Muscle layer of colon (tissue), 2 donors: ENCODE measurements around the gene SLC66A2.
A peak's percentile ranks its signal among the peaks of the same experiment; 100 is the strongest.
"Not testable (repeated sequence)": the region's sequence is repeated elsewhere in the genome, so short reads cannot be mapped to it uniquely, and the experiment has no call there.

ENCODE experiments used
- H3K27ac ChIP-seq: one replicate; pipeline ENCODE4 v1.7.0; 2013; ENCODE audit warnings: low read depth, mild to moderate bottlenecking, low read length, moderate library complexity
- H3K27me3 ChIP-seq, 2 donors: one replicate each; pipeline ENCODE4 v1.7.0; 2013; ENCODE audit warnings: low read length in 2 of 2, mild to moderate bottlenecking in 2 of 2; ENCODE audit not compliant: insufficient read depth in 2 of 2, control insufficient read depth in 1 of 2
- H3K36me3 ChIP-seq: one replicate; pipeline ENCODE4 v1.7.0; 2013; ENCODE audit warnings: mild to moderate bottlenecking, low read length; ENCODE audit not compliant: insufficient read depth
- H3K4me1 ChIP-seq: one replicate; pipeline ENCODE4 v1.7.0; 2013; ENCODE audit warnings: mild to moderate bottlenecking, low read length; ENCODE audit not compliant: insufficient read depth
- H3K4me3 ChIP-seq, 2 donors: one replicate each; pipeline ENCODE4 v1.7.0; 2013; ENCODE audit warnings: low read length in 2 of 2, low read depth in 1 of 2, mild to moderate bottlenecking in 1 of 2, moderate library complexity in 1 of 2
- H3K9ac ChIP-seq: one replicate; pipeline ENCODE4 v1.7.0; 2013; ENCODE audit warnings: low read length
- H3K9me3 ChIP-seq: one replicate; pipeline ENCODE4 v1.7.0; 2013; ENCODE audit warnings: mild to moderate bottlenecking, low read length
- donor health status: abdominal sarcoma.
- donor health status: Adenocarcinoma of cecum.

The SLC66A2 gene

GRCh38 chr18:79970419-79971133, 19.1 kb upstream of the SLC66A2 start:
- peaks cover 40% of the 10 kb centered on the region for H3K36me3 ChIP-seq
- H3K9me3 ChIP-seq: no peaks in the 10 kb centered on the region
- no peak overlapping the region for H3K27ac ChIP-seq
- no peak overlapping the region for H3K4me3 ChIP-seq
- no peaks in the 10 kb centered on the region for H3K27me3 ChIP-seq
- peaks cover 2% of the 10 kb centered on the region for H3K4me1 ChIP-seq
- no peak overlapping the region for H3K9ac ChIP-seq

- Histone ChIP-seq H3K4me3 (peak overlapping the region; percentile 54 to 89), H3K27me3 (peaks cover 0 to 7% of the 10 kb centered on the region in 2 donors), H3K9me3 (no peaks in the 10 kb centered on the region), H3K27ac (peak overlapping the region; percentile 62), H3K9ac (peak overlapping the region; percentile 78), H3K36me3 (peaks cover 8% of the 10 kb centered on the region), H3K4me1 (peaks cover 5% of the 10 kb centered on the region)
These were observed 13.9 kb upstream of the SLC66A2 start for GRCh38 chr18:79965119-79965902.

GRCh38 chr18:79964330-79965118, 13.1 kb upstream of the SLC66A2 start, which contains the start of gene HSBP1L1:
HSBP1L1 (plus strand) TSS chr18:79964643; CDS start chr18:79964736, 93 bp downstream.
- Histone ChIP-seq H3K9ac (peak within 1 kb of the TSS; percentile 78), H3K4me1 (peaks cover 5% of the 10 kb centered on the region), H3K4me3 (peak within 1 kb of the TSS; percentile 54 to 89), H3K9me3 (no peaks in the 10 kb centered on the region), H3K27ac (peak within 1 kb of the TSS; percentile 62), H3K27me3 (peaks cover 0 to 11% of the 10 kb centered on the region in 2 donors), H3K36me3 (peaks cover 2% of the 10 kb centered on the region)

GRCh38 chr18:79963658-79964329, 12.3 kb upstream of the SLC66A2 start:
- Histone ChIP-seq H3K27ac (peak overlapping the region; percentile 62), H3K27me3 (peaks cover 0 to 11% of the 10 kb centered on the region in 2 donors), H3K9me3 (no peaks in the 10 kb centered on the region), H3K36me3 (no peaks in the 10 kb centered on the region), H3K9ac (no peak overlapping the region), H3K4me3 (peak overlapping the region; percentile 54 to 89), H3K4me1 (peaks cover 5% of the 10 kb centered on the region)

GRCh38 chr18:79962835-79963657, 11.6 kb upstream of the SLC66A2 start:
- H3K9ac ChIP-seq: no peak overlapping the region
- no peak overlapping the region for H3K4me3 ChIP-seq

GRCh38 chr18:79962311-79962710, 10.9 kb upstream of the SLC66A2 start:
- H3K36me3 ChIP-seq: no peaks in the 10 kb centered on the region
- H3K4me3 ChIP-seq: no peak overlapping the region
- no peaks in the 10 kb centered on the region for H3K9me3 ChIP-seq
- H3K9ac ChIP-seq: no peak overlapping the region
- H3K27me3 ChIP-seq: peaks cover 0 to 11% of the 10 kb centered on the region in 2 donors
- peaks cover 5% of the 10 kb centered on the region for H3K4me1 ChIP-seq
- no peak overlapping the region for H3K27ac ChIP-seq

More at GRCh38 chr18:79962835-79963657, 11.6 kb upstream of the SLC66A2 start:
- no peak overlapping the region for H3K27ac ChIP-seq
- H3K27me3 ChIP-seq: peaks cover 0 to 11% of the 10 kb centered on the region in 2 donors
- peaks cover 5% of the 10 kb centered on the region for H3K4me1 ChIP-seq
- H3K36me3 ChIP-seq: no peaks in the 10 kb centered on the region
- H3K9me3 ChIP-seq: no peaks in the 10 kb centered on the region

GRCh38 chr18:79961527-79962291, 10.3 kb upstream of the SLC66A2 start:
- Histone ChIP-seq H3K4me3 (no peak overlapping the region), H3K27ac (no peak overlapping the region), H3K9ac (no peak overlapping the region), H3K9me3 (no peaks in the 10 kb centered on the region), H3K4me1 (peaks cover 5% of the 10 kb centered on the region), H3K27me3 (peaks cover 0 to 11% of the 10 kb centered on the region in 2 donors), H3K36me3 (no peaks in the 10 kb centered on the region)

GRCh38 chr18:79960921-79961526, 9.6 kb upstream of the SLC66A2 start:
- no peak overlapping the region for H3K9ac ChIP-seq
- no peaks in the 10 kb centered on the region for H3K9me3 ChIP-seq
- peaks cover 0 to 11% of the 10 kb centered on the region in 2 donors for H3K27me3 ChIP-seq
- no peak overlapping the region for H3K4me3 ChIP-seq
- H3K27ac ChIP-seq: no peak overlapping the region
- H3K36me3 ChIP-seq: no peaks in the 10 kb centered on the region
- H3K4me1 ChIP-seq: peaks cover 5% of the 10 kb centered on the region

- not testable (repeated sequence) for H3K27ac ChIP-seq, H3K4me1 ChIP-seq, H3K36me3 ChIP-seq, H3K9me3 ChIP-seq, H3K4me3 ChIP-seq, H3K9ac ChIP-seq
- H3K27me3 ChIP-seq: peaks cover 0 to 11% of the 10 kb centered on the region in 2 donors
These were observed 8.8 kb upstream of the SLC66A2 start for GRCh38 chr18:79960161-79960801.
